ENCODE results near the gene MAP6.

The MAP6 gene

DNA sequence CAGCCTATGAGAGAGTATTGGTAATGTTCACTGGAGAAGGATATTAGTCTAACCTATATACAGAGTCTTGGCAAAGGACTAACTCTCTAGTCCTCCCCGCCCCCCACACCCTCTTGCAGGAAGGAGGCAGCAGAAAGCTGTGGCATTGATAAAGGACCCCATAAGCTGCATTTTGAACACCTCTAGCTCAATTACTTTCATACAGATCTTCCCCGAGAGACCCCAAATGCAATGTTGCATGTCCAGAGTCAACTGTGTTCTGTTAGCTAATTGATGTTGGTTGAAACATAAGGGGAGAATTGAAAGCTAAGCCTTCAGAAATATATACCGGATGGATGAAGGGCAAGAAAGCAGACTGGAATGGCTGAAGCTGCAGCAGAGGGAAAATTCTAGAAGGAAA, 2.8 kb downstream of the MAP6 start:
- DNase-seq: no peak

DNA sequence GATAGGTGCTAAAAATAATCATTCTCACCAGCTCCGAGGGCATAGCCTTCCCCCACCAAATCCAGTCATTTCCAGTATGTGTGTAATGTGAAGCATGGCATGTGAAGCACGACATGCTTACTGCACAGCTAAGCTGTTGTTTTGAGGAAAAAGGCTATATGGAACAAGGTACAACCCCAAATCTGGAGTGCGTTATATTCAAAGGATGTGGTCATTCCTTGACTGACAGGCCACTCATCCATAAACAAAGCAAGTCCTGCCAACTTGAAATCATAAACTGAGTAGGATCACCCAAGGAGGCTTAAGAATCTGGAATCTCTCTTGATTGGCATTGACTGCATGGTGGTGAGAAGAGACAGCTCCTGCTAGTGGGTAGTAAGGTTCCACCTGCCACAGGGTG, 3.7 kb downstream of the MAP6 start:
- DNase-seq: no peak

DNA sequence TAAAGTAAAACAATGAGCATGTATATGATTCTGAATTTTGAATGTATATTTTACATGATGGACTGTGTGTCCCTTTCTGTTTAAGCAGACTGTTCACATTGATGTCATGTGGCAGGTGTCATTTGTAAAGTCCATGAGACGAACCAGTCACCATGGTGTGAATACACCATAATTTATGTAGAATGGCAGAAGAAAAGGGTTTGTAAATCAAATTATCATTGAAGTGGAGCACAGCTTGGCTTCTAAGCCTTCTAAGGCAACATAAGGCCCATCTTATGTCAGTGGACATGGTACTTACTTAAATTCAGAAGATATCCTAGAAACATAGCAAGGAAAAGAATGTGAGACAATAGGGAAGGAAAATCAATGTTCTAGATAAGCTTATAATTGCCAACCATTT, 4.4 kb downstream of the MAP6 start:
- DNase-seq: no peak

DNA sequence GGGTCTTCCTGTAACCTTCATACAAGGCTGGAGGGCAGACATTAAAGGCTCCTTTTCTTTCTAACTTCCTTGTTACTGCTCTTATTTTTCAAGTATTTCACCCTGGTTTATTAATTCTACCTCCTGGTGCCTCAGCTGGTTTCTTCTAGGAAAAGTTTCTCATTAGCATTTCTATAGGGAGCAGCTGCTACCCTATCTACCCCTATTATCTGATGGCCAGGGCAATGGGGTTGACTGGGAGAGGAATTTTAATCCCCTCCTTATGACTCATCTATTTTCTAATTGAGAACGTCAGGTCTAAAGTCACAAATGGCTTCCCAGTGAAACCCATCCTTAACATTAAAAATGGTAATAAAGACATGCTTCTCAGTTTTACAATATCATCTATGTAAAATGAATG, 5.0 kb downstream of the MAP6 start:
- no peak for DNase-seq

DNA sequence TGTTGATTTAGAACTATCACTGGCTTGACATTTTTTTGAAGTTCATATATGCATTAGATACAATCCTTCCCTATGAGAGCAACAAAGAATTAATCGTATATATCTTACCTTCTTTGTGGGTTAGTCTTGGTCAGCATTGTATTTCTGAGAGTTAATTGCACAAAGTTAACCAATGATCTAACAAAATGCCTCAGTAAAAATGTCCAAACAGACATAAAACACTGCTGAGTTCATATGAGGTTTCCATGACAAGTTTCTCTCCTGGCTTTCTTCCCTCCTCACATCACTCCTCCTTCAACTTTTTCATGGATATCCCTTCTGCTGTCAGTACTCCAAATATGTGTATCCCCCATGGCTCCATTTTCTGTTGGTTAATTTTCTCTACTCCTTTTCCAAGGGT, 9.0 kb downstream of the MAP6 start:
- DNase-seq: no peak

DNA sequence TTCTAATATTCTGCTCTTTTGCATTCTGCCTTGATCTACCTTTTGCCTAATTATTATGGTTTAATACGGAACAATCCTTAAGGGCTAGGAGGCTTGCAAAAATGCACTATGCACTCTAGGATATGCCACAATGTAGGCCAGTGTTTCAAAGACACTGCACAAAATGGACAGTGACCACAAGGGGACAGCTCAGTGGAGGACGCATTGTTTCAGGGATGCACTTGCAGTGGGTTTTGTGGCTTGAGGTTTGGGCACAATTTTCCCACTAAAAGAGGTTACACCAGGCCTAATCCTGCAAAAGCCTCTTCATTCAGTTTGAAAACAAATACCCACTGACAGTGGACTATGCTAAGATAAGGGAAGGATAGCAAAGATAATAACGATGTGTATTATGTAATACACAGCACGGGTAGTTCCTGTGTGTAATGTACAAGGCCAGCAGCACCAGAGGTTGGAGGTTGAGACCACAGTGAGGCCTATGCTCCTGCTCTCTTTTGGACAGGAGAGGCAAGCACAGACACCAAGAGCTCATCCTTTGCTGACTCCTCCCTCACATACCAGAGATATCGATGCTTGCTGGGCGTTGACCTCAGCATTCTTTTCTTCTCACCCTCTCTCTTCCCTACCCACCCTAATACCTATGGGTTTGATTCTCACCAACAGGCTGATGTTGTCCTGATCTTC, 12.7 kb downstream of the MAP6 start:
- no peak for DNase-seq

DNA sequence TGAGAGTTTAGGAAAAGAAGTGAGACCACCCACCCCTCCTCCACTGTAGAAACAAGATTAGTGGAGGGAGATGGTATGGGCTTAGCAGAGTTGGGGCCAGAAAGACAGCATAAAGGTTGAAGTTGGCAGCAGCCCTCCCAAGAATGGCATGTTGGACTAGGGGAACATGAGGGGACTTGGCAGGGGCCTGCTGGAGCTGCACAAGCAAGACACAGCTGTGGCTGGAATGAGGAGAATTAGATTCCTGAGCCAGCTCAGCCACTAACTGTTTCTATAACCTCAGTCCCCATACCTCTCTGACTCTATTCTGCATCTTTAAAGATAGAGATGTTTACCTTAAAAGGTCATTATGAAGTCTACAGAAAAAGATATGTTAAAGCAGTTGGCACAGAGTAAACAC, 13.2 kb downstream of the MAP6 start:
- no peak for DNase-seq

DNA sequence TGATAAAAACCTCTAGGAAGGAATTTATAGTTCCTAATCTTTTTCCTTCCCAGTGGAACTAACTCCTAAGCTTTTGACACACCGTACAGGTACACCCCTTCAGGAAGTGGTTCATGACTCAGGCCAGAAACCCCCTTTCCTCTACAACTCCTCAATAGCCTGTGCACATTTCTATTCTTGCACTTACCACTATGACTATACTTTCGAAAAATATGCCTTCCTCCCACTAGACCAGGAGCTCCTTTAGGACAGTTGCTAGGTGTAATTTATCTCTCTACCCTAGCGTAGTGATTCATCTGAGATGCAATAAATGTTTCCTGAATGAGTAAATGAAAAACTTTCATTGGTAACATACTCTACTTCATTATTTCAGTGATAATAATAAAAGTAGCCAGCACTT, 14.5 kb downstream of the MAP6 start:
- no peak for DNase-seq

DNA sequence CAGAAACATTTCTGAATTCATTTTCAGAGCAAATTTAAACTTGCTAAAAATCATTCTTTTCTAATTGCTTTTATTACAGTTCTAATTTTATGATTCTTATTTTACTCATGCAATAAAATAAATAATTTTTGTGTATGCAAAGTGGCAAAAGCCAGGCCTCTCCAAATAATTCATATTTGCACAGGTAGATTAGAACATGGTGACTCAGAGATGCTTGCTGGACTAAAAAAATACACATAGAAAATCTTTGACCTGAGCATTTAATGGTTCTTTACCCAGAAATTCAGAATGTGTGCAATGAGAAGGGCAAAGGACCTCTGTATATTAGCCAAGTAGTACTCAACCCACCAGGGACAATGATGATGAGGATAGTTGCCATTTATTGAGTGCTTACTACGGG, 15.3 kb downstream of the MAP6 start:
- no peak for DNase-seq

DNA sequence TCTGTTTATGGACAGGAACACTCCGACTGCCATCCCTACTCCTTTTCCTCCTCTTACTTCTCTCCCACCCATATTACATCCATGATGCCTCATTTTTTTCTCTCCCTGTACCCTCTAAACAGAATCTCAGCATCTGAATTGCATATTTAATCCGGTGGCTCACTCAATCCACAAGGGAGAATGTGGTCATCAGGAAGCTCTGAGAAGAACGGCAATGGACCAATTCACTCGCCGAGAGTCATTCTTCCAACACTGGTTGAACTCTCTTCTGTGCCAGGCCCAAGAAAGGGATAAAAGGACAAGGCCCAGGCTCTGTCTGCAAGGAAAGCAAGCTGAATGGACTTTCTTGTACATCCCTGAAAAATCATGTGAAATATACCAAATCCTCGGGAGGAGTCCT, 15.9 kb downstream of the MAP6 start:
- DNase-seq: no peak

DNA sequence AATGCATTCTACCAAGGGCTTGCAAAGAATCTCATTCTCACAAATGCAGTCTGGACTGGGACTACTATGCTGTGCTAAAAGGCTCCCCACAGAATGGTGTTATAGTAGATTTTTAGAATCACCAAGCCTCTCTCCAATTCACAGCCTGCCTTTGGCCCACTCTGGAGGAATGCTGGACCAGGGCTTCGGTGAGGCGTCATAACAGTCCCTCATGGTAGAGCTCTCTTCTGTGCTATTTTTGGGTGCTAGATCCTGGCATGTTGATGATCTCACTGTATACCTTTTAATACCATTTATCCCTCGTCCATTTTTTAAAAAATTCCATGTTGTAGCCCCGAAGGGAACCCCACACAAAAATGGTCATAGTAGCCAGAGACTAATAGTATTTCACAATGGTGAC, 17.6 kb downstream of the MAP6 start:
- DNase-seq: no peak

DNA sequence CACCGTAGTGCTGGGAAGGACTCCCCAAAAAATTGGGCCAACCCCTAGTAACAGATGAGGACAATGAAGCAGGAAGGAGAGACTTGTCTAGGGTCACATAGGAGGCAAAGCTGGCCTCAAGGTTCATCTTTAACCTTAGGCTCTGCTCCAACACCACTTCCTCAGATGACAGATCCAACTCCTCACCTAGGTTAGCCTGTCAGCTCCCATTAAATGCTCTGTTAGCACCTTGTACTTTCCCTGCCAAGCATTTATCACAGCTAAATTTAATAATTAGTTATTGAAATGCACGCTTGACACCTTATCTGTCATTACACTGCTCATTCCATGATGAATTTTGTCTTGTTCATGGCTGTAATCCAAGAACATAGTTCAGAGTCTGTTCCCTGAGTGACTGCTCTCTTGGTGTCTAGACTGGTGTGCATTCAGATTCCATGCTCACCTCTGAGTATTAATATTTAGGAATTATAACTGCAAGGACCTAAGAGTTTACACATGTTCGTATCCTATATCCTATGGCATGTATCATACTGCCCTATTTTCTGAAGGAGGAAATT, 18.6 kb downstream of the MAP6 start:
- DNase-seq: no peak

DNA sequence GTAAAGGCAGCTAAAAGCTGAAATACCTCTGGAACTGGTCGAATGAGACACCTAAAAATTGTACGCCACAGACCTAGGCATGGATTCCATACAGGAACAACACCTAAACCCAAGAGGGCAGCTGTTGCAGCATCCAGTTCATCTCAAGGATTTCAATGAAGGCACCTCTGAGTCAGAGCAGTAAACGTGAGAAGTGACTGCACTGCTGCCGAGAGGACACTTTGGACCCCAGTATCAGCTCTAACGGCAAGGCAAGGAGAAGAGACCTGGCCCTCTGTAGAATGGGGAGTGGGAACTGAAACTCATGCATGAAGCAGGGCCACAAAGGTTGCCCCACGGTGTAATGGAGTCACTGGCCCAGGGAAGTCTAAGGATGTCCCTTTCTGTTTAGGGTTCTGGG, 23.9 kb downstream of the MAP6 start:
- no peak for DNase-seq

DNA sequence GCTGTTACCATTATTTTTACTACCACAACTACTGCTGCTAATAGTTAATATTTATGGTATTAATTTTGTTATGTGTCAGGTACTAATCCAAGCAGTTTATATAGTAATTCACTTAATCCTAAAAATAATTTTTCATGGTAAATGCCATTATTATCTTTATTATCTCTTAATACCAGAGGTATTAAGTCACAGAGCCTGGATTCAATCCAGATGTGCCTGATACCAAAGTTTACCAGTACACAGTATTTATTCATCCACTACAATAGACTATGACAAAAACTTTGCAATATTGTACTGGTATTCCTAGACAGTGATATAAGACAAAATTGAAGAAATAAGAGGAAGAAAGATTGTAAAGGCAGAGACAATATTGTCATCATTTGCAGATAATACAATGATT, 24.5 kb downstream of the MAP6 start:
- DNase-seq: no peak

DNA sequence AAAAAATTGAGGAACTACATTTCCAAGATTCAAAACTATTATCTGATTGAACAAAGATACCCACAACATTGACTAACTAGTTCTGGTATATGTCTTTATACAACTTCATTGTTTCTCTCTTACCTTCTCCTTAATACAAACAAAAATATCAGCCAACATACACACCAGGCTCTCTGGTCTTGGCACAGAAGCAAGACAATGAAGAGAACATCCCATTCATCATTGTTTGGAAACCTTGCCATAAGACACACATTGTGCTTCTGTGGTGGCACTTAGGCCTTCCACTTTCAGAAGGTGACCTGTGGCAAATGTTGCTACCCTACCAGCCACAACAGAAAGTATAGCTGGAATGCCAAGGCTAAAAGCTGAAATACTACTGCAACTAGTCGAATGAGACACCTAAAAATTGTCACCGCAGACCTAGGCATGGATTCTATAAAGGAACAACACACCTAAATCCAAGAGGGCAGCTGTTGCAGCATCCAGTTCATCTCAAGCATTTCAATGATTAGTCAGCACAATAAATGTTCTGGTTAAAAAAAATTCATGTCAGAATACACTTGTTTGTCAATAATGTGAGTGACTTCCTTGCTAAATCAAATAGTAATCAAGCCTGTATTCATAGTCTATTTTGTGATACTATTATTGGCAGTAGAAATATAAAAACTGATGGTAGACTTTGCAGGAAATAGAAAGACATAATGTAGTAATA, 26.3 kb downstream of the MAP6 start:
- DNase-seq: no peak

DNA sequence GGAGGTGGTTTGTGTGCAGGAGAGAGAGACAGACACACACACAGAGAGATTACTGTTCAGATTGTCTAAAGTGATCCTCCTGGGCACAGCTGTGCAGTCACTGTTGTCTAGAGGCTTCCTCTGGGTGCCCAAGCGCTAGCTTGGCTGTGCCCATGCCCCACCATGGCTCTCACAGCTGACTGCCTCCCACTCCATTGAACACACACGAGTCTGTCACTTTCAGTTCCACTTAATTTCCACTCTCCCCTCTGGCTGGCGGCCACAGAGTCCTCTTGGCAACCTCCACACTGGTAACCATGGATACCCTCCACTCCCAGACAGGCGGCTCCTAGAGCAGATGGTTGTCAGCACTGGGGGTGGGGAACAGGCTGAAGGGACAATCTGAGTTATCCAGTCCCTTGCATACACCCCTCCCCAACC, 29.1 kb downstream of the MAP6 start:
- DNase-seq: peak; percentile 87

DNA sequence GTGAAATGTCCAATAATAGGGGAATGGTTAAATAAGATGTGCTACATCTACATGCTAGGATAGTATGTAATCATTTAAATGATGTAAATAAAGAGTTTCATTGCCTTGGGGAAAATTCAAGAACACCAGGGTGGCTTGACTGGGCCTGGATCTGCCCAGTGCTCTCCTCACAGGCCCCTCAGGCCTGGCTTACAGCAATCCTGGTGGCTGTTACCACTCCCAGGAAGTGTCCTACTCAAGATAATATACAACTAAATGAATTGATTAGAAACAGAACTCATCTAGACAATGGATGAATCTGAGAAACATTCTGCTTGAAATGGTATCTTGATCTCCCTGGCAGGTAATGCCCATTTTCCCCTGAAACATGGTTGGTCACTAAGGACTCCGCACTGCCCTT, 30.8 kb downstream of the MAP6 start:
- DNase-seq: no peak

DNA sequence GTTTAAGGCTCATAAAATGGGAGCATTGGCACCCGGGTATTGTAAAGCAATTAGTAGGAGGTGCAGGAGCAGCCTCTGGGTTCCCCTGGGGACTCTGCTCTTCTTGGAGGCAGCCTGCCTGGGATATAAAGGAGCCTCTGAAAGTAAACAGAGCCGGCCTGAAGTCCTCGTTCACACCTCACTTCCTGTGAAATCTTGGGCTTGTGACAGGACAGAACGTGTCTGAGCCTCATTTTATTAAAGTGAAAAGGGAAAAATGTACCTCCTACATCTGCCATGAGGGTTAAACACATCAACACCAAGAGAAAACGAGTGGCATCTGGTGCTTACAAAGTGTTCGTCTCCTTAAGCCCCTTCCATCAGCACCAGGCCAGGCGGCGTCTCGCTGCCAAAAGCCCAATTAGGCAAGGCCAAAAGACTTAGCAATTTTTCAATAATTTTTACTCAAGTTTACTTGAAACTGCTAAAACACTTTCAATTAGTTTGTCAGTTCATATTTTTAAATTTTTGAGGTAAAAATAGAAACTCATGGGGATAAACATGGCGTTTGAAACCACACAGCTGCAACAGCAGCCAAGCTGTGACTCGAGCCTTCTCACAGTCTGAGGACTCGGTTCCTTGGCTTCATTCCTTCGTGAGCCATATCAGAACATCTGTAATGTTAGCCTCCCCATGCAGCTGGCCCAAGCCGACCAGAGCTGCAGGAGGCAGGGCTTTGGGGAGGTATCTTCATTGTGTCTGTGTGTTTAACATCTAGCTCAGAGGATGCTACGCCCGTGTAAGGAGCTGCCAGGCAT, 33.6 kb downstream of the MAP6 start:
- DNase-seq: peak; percentile 34

DNA sequence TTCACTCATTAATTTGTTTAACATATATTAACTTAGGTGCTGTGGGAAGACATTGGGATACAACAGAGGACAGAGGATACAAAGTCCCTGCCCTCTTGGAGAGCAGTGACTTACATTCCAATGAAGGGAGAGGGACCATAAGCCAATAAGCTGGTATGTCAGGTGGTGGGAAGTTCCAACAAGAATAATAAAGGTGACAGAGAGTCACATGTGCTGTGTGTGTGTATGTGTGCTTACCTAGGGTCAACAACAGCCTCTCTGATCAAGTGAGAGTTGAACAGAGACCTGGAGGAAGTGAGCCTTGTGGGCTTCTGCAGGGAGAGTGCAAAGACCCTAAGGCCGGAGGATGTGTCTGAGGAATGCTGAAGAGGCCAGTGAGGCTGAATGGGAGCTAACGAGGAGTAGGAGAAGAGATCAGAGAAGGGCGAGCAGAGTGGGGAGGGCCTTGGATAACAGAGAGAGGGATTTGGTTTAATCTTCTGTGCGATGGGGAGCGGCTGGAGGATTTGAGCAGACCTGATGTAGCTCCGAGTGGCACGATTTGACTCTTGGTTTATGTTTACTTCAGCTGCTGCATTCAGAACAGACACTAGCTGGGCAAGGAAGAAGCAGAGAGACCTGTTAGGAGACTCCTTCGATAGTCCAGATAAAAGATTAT, 35.3 kb downstream of the MAP6 start:
- DNase-seq: no peak

DNA sequence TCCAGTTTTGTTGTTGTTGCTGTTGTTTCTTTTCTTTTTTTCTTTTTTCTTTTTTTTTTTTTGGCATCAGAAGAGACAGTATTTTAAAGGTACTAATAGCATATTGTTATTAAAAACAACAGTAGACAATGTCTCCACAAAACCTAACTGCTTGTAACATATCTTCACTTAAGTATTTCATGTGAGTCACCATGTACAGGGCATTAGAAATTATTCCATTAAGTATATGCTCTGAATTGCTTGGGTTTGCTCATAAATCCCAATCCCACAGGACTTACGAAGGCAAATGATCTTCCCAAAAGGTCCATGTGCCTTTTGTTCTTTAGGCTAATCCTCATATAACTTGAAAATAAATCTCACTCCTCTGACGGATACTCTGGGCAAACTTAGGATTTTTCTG, 35.9 kb downstream of the MAP6 start:
- no peak for DNase-seq

DNA sequence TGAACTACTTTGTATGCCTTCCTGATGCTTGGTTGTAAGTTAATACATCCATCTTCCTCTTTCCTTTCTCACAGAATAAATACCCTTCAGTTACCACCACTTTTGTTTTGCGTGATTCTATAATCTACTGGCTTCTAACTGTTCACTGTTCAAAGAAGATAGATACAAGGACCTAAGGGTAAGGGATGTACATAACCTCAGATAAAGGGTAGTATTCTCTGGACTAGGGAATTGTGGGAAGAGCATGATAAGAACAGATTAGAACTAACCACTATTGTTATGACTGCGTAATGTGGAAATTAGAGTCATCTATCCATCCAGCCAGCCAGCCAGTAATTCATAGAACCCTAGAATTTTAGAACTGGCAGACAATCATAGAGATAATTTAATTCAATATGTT, 36.4 kb downstream of the MAP6 start:
- DNase-seq: no peak

DNA sequence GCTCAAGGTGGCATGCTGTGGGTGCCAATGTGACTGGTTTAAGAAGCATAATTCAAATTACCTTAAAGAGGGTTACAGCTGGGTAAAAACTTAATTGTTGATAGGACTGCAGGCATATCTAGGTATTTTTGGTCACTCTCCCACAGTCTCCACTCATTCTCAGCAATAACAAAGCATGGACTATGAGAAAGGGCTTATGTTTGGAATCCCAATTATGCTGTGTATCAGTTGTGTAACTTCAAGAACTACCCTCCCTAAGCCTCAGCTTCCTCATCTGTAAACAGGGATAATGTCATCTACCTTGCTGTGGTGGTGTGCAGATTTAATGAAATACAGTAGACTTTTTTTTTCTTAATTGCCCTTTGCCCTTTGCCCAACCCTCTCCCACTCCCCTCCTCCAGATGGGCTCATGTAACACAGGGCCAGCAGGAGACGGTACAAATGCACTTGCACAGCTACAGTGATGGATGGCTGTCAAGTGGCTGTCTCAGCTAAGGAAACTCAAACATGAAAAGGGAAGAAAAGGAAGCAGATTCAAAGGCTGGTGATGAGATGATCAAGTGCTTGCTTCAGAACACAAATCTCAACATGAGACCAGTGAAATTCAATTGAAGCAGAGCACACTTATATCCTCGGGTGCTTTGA, 37.6 kb downstream of the MAP6 start:
- peak; percentile 35 for DNase-seq
